SK-N-SH (cell line): ENCODE results near the gene CFAP74.

Experiments used
- FOXM1 ChIP-seq: IDR thresholded peaks from 2 replicates; pipeline ENCODE4 v1.4.0; 2012; ENCODE audit warnings: low read depth, mild to moderate bottlenecking
- YY1 ChIP-seq: IDR thresholded peaks from 2 replicates; pipeline ENCODE4 v1.4.0; 2012; ENCODE audit warnings: low read depth, mild to moderate bottlenecking
- TF ChIP-seq, protein P1 (sequence below): IDR thresholded peaks from 2 replicates; pipeline ENCODE4 v1.6.1; 2012; ENCODE audit warnings: mild to moderate bottlenecking, low read depth, low read length, moderate library complexity

DNA sequence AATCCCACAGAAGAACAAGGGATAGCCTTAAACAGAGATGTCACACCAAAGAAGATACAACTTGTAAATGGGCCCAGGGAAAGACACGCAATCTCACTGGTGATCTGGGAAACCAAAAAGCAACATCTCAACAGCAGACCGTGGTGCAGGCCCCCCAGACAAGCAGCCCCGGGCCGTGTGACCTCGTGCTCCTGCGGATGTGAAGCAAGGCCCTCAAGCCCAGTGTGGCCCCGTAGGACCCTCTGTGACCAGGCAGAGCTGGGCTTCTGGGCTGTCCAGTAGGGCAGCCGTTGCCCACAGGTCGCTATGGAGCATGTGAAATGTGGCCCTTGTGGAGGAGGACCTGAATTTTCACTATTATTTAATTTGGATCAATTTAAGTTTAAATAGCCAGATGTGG, 49.6 kb downstream of the CFAP74 start:
- TF ChIP-seq, protein P1, sequence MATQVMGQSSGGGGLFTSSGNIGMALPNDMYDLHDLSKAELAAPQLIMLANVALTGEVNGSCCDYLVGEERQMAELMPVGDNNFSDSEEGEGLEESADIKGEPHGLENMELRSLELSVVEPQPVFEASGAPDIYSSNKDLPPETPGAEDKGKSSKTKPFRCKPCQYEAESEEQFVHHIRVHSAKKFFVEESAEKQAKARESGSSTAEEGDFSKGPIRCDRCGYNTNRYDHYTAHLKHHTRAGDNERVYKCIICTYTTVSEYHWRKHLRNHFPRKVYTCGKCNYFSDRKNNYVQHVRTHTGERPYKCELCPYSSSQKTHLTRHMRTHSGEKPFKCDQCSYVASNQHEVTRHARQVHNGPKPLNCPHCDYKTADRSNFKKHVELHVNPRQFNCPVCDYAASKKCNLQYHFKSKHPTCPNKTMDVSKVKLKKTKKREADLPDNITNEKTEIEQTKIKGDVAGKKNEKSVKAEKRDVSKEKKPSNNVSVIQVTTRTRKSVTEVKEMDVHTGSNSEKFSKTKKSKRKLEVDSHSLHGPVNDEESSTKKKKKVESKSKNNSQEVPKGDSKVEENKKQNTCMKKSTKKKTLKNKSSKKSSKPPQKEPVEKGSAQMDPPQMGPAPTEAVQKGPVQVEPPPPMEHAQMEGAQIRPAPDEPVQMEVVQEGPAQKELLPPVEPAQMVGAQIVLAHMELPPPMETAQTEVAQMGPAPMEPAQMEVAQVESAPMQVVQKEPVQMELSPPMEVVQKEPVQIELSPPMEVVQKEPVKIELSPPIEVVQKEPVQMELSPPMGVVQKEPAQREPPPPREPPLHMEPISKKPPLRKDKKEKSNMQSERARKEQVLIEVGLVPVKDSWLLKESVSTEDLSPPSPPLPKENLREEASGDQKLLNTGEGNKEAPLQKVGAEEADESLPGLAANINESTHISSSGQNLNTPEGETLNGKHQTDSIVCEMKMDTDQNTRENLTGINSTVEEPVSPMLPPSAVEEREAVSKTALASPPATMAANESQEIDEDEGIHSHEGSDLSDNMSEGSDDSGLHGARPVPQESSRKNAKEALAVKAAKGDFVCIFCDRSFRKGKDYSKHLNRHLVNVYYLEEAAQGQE, result no peak
- TF ChIP-seq FOXM1, result no peak
- no peak for TF ChIP-seq YY1
